Measurements from ENCODE around the gene PSPH.
A peak's percentile ranks its signal among the peaks of the same experiment; 100 is the strongest.
"Not testable (repeated sequence)": the region's sequence is repeated elsewhere in the genome, so short reads cannot be mapped to it uniquely, and the experiment has no call there.

PSPH gene

GRCh38 chr7:56051053-56051338, 248 bp downstream of the PSPH start:
- Histone ChIP-seq H2AFZ (ENCODE audit: low read depth) (peak overlapping the region; percentile 90), H3K27me3 (ENCODE audit: insufficient read depth, low read depth) (no peaks in the 10 kb centered on the region), H3K4me1 (ENCODE audit: low read depth, poor library complexity, severe bottlenecking) (peaks cover 47% of the 10 kb centered on the region), H3K4me3 (IDR thresholded peaks at IDR 0.05; ENCODE audit: insufficient read depth, low read depth, low read length) (no peak overlapping the region), H4K20me1 (ENCODE audit: insufficient read depth) (no peaks in the 10 kb centered on the region), H3K4me2 (peak overlapping the region; percentile 87), H3K27ac (peak overlapping the region; percentile 60), H3K36me3 (ENCODE audit: insufficient read depth) (peaks cover 24% of the 10 kb centered on the region; the same call in 1 of the 2 replicates), H3K9ac (peak overlapping the region; percentile 69), H3K79me2 (ENCODE audit: insufficient read depth, low read depth) (peaks cover 61% of the 10 kb centered on the region)
- no peak for TF ChIP-seq CTCF (conservative IDR thresholded peaks at IDR 0.05; ENCODE audit: low read depth, low read length)

- H2AFZ ChIP-seq (ENCODE audit: low read depth); H4K20me1 ChIP-seq (ENCODE audit: insufficient read depth); H3K4me2 ChIP-seq; H3K27me3 ChIP-seq (ENCODE audit: insufficient read depth, low read depth); H3K27ac ChIP-seq; H3K9ac ChIP-seq; H3K4me3 ChIP-seq (IDR thresholded peaks at IDR 0.05; ENCODE audit: insufficient read depth, low read depth, low read length); H3K36me3 ChIP-seq (ENCODE audit: insufficient read depth): not testable (repeated sequence)
- Histone ChIP-seq H3K79me2 (ENCODE audit: insufficient read depth, low read depth) (peaks cover 39% of the 10 kb centered on the region), H3K4me1 (ENCODE audit: low read depth, poor library complexity, severe bottlenecking) (peaks cover 25% of the 10 kb centered on the region)
Measured at GRCh38 chr7:56048763-56049162, 2.5 kb downstream of the PSPH start.

- TF ChIP-seq CTCF (conservative IDR thresholded peaks at IDR 0.05; ENCODE audit: low read depth, low read length) = no peak
- no peaks in the 10 kb centered on the region for H3K27me3 ChIP-seq (ENCODE audit: insufficient read depth, low read depth)
- no peaks in the 10 kb centered on the region for H4K20me1 ChIP-seq (ENCODE audit: insufficient read depth)
- no peaks in the 10 kb centered on the region; the same call in 1 of the 2 replicates for H3K36me3 ChIP-seq (ENCODE audit: insufficient read depth)
- no peak overlapping the region for H3K4me2 ChIP-seq
- peaks cover 34% of the 10 kb centered on the region for H3K79me2 ChIP-seq (ENCODE audit: insufficient read depth, low read depth)
- H3K4me1 ChIP-seq (ENCODE audit: low read depth, poor library complexity, severe bottlenecking) = peaks cover 20% of the 10 kb centered on the region
- no peak overlapping the region for H2AFZ ChIP-seq (ENCODE audit: low read depth)
- H3K27ac ChIP-seq = no peak overlapping the region
- H3K4me3 ChIP-seq (IDR thresholded peaks at IDR 0.05; ENCODE audit: insufficient read depth, low read depth, low read length) = no peak overlapping the region
- no peak overlapping the region for H3K9ac ChIP-seq
Measured at GRCh38 chr7:56048245-56048644, 3.0 kb downstream of the PSPH start.

- H3K4me3 ChIP-seq (IDR thresholded peaks at IDR 0.05; ENCODE audit: insufficient read depth, low read depth, low read length); H3K27me3 ChIP-seq (ENCODE audit: insufficient read depth, low read depth); H3K27ac ChIP-seq; H3K36me3 ChIP-seq (ENCODE audit: insufficient read depth); H3K9ac ChIP-seq; H4K20me1 ChIP-seq (ENCODE audit: insufficient read depth); H2AFZ ChIP-seq (ENCODE audit: low read depth); H3K4me2 ChIP-seq: not testable (repeated sequence)
- Histone ChIP-seq H3K4me1 (ENCODE audit: low read depth, poor library complexity, severe bottlenecking) (peaks cover 14% of the 10 kb centered on the region), H3K79me2 (ENCODE audit: insufficient read depth, low read depth) (peaks cover 27% of the 10 kb centered on the region)
Measured at GRCh38 chr7:56047446-56048116, 3.7 kb downstream of the PSPH start.

GRCh38 chr7:56046721-56047445, 4.4 kb downstream of the PSPH start:
- peaks cover 14% of the 10 kb centered on the region for H3K4me1 ChIP-seq (ENCODE audit: low read depth, poor library complexity, severe bottlenecking)
- no peaks in the 10 kb centered on the region for H3K36me3 ChIP-seq (ENCODE audit: insufficient read depth)
- no peak for TF ChIP-seq CTCF (conservative IDR thresholded peaks at IDR 0.05; ENCODE audit: low read depth, low read length)
- H3K79me2 ChIP-seq (ENCODE audit: insufficient read depth, low read depth) = peaks cover 20% of the 10 kb centered on the region
- no peak overlapping the region for H3K9ac ChIP-seq
- no peak overlapping the region for H3K27ac ChIP-seq
- H2AFZ ChIP-seq (ENCODE audit: low read depth) = no peak overlapping the region
- H3K27me3 ChIP-seq (ENCODE audit: insufficient read depth, low read depth) = no peaks in the 10 kb centered on the region
- no peak overlapping the region for H3K4me2 ChIP-seq
- H4K20me1 ChIP-seq (ENCODE audit: insufficient read depth) = no peaks in the 10 kb centered on the region
- H3K4me3 ChIP-seq (IDR thresholded peaks at IDR 0.05; ENCODE audit: insufficient read depth, low read depth, low read length) = no peak overlapping the region

GRCh38 chr7:56045758-56046157, 5.5 kb downstream of the PSPH start:
- not testable (repeated sequence) for H3K4me3 ChIP-seq (IDR thresholded peaks at IDR 0.05; ENCODE audit: insufficient read depth, low read depth, low read length); H3K27ac ChIP-seq; H2AFZ ChIP-seq (ENCODE audit: low read depth); H3K9ac ChIP-seq; H3K27me3 ChIP-seq (ENCODE audit: insufficient read depth, low read depth); H3K36me3 ChIP-seq (ENCODE audit: insufficient read depth); H3K4me2 ChIP-seq; H4K20me1 ChIP-seq (ENCODE audit: insufficient read depth)
- Histone ChIP-seq H3K4me1 (ENCODE audit: low read depth, poor library complexity, severe bottlenecking) (peaks cover 14% of the 10 kb centered on the region), H3K79me2 (ENCODE audit: insufficient read depth, low read depth) (peaks cover 13% of the 10 kb centered on the region)
